DMS 273 (cell line): Measurements from ENCODE around the gene ZW10.
"Not testable (repeated sequence)": the region's sequence is repeated elsewhere in the genome, so short reads cannot be mapped to it uniquely, and the experiment has no call there.

ENCODE experiments used
- DNase-seq: peaks from one replicate; lab custom pipeline; 2025; ENCODE audit not compliant: unreplicated experiment; lab: John Stamatoyannopoulos, UW

Gene ZW10

GRCh38 chr11:113760241-113760640 lies 13.3 kb downstream of the ZW10 start:
- no peak for DNase-seq

GRCh38 chr11:113752932-113753331 lies 20.6 kb downstream of the ZW10 start:
- no peak for DNase-seq

- no peak for DNase-seq
Observed at GRCh38 chr11:113736323-113736722, 37.2 kb downstream of the ZW10 start.

GRCh38 chr11:113732092-113732491 lies 41.4 kb downstream of the ZW10 start:
- no peak for DNase-seq

- DNase-seq = peak; percentile 66
Observed at GRCh38 chr11:113730887-113731726, 42.4 kb downstream of the ZW10 start.

- no peak for DNase-seq
Observed at GRCh38 chr11:113729456-113729855, 44.0 kb downstream of the ZW10 start.

- DNase-seq = no peak
Observed at GRCh38 chr11:113728814-113729213, 44.7 kb downstream of the ZW10 start.

- DNase-seq = no peak
Observed at GRCh38 chr11:113725913-113726312, 47.6 kb downstream of the ZW10 start.

GRCh38 chr11:113725407-113725806 lies 48.1 kb downstream of the ZW10 start:
- peak; percentile 3 for DNase-seq

- DNase-seq = peak; percentile 1
Observed at GRCh38 chr11:113724778-113725177, 48.7 kb downstream of the ZW10 start.

GRCh38 chr11:113723787-113724186 lies 49.7 kb downstream of the ZW10 start:
- peak; percentile 4 for DNase-seq

- no peak for DNase-seq
Observed at GRCh38 chr11:113722934-113723333, 50.6 kb downstream of the ZW10 start.

- no peak for DNase-seq
Observed at GRCh38 chr11:113722221-113722620, 51.3 kb downstream of the ZW10 start.

GRCh38 chr11:113721462-113722066 lies 51.9 kb downstream of the ZW10 start:
- DNase-seq = no peak

- not testable (repeated sequence) for DNase-seq
Observed at GRCh38 chr11:113720478-113720877, 53.0 kb downstream of the ZW10 start.

GRCh38 chr11:113715882-113716625 lies 57.4 kb downstream of the ZW10 start:
- no peak for DNase-seq

- no peak for DNase-seq
Observed at GRCh38 chr11:113715273-113715672, 58.2 kb downstream of the ZW10 start.

GRCh38 chr11:113710989-113711388 lies 62.5 kb downstream of the ZW10 start:
- no peak for DNase-seq

GRCh38 chr11:113705871-113706655 lies 67.4 kb downstream of the ZW10 start, which contains the start of gene TMPRSS5:
TSS of gene TMPRSS5 (minus strand) at chr11:113706308. CDS start at chr11:113706224, 84 bp downstream.
- peak; percentile 5 for DNase-seq

GRCh38 chr11:113703551-113703950 lies 69.9 kb downstream of the ZW10 start:
- DNase-seq = not testable (repeated sequence)

GRCh38 chr11:113701491-113701890 lies 72.0 kb downstream of the ZW10 start:
- DNase-seq = no peak
